GM12875 (cell line): ENCODE measurements around the gene SLC30A1.

Source experiments
- H3K4me3 ChIP-seq: one replicate; pipeline ENCODE4 v1.5.1; 2011; ENCODE audit warnings: low read depth, low read length, control low read depth
- TF ChIP-seq, protein P1 (sequence below): IDR thresholded peaks from 2 replicates; pipeline ENCODE4 v1.5.1; 2011; ENCODE audit warnings: low read depth, mild to moderate bottlenecking, control low read depth, inconsistent platforms, low read length, moderate library complexity, borderline replicate concordance; ENCODE audit not compliant: insufficient read depth

The SLC30A1 gene

DNA sequence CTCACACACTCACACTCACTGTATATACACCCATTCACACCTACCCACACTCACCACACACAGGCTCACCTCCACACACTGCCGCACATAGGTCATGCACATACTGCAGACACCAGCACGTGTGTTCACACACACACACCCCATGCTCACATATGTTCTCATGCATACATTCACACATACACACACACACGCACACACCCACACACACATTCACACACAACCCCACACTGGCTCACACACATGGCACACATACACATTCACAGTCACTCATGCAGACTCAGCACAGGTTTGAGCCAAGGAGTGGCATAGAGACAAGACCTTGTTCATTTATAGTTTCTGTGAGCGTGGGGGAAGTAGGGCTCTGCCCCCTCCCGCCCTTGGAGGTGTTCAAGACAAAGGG, 41.1 kb upstream of the SLC30A1 start:
- TF ChIP-seq, protein P1, sequence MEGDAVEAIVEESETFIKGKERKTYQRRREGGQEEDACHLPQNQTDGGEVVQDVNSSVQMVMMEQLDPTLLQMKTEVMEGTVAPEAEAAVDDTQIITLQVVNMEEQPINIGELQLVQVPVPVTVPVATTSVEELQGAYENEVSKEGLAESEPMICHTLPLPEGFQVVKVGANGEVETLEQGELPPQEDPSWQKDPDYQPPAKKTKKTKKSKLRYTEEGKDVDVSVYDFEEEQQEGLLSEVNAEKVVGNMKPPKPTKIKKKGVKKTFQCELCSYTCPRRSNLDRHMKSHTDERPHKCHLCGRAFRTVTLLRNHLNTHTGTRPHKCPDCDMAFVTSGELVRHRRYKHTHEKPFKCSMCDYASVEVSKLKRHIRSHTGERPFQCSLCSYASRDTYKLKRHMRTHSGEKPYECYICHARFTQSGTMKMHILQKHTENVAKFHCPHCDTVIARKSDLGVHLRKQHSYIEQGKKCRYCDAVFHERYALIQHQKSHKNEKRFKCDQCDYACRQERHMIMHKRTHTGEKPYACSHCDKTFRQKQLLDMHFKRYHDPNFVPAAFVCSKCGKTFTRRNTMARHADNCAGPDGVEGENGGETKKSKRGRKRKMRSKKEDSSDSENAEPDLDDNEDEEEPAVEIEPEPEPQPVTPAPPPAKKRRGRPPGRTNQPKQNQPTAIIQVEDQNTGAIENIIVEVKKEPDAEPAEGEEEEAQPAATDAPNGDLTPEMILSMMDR: no peak

DNA sequence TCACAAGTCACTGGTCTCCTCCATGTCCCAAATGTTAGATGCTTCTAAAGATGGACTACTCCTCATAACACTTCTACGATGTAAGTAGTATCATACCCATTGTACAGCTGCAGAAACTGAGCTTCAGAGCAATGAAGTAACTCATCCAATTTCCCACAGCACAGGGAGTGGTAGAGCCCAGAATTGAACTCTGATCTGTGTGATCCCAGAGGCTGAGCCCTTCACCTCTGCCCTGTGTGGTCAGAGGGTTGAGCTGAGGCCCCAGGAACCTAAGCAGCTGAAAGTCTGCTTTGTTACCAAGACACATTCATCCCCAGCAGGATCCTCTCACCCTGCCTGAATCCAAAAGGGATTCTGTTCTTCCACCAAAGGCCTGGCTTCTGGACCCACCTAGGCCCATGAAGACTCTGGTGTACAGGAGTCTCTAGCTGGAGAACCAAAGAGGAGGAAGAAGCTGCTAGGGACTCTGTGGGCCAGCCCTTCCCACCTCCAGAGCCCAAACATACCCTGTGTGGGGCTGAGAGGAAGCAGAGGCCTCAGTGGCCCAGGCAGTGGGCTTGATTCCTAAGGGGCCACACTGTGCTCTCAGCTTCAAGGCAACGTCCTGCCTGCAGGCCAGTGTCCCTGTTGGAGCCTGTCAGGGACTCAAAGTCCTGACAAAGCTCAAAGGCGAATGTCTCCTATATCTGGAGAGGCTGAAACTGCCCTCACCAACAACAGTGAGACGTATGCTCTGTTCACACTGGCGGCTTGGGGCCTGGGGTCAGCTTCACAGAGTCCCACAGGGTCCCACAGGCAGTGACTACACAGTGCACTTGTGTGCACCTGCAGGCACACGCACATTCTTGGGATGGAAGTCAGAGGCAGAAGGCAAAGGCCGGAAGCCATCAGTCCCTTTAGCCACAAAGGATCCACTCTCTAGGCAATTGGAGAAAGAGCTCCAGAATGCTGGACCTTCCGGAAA, 40.4 kb upstream of the SLC30A1 start:
- no peak overlapping the region for H3K4me3 ChIP-seq
- TF ChIP-seq, protein P1: no peak

More for the DNA sequence above, 41.1 kb upstream of the SLC30A1 start:
- no peak overlapping the region for H3K4me3 ChIP-seq

DNA sequence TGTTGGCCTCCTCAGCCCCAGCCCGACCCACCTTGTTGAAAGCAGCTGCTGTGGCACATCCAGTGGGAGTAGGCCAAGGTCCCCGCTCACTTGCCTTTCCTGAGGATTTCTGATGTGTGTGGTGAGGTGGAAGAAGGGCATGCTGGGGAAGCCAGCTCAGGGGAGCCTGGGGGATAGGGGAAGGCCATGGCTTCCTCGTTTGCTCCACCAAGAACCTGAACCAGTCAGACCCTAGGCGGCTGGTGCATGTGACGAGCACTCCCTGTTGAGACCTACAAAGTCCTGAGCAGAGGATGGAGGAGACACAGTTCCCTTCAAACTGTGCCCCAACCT, 38.0 kb upstream of the SLC30A1 start:
- TF ChIP-seq, protein P1: no peak
- no peak overlapping the region for H3K4me3 ChIP-seq

DNA sequence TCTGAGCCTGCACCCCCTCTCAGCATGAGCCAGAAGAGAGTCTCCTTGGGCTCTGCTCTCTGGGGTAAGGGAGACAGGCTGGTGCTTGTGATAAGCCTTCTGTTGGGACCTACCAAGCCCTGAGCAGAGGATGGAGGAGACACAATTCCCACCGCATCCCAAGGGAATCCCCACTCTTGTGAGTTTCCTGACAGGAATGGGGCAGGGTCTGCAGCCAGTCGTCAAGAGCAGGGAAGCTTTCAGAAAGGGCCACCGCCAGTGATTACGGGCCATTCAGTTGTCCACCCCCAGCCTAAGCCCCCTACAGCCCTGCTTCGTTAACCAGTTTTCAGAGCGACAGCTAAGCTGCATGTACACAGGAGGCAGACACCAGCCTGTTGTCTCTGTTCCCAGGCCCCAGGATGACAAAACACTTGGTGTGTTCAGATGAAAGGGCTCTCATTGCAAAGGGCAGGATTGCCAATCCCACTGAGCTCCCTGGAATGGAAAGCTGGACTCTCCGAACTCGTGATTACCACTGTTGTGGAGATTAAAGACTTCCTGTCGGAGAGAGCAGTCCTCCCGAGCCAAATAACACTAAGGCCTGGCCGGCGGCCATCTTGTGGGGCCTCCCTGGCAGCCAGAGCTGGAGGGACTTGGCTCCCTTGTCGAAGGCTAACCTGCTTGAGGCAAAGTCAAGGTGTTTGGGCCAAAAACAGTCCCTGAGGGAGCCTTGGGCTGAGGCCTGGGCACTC, 37.4 kb upstream of the SLC30A1 start:
- TF ChIP-seq, protein P1: no peak
- no peak overlapping the region for H3K4me3 ChIP-seq

DNA sequence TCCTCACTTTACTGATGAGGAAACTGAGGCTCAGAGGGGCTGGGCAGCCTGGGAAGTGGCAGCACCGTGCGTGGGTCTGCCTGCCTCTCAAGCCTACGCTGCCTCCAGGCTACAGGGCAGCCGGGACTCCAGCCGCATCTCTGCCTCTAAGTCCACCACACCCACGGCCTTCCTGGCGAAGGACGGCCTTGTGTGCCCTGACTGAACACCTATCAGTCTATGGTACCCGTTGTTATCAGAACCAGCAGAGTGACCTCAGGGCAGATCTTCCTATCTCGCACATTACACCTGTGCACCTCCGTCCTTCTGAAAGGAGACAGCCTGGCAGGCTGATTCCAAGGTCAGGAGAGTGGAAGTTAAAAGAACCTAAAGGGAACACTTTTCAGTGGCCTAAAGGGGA, 35.7 kb upstream of the SLC30A1 start:
- no peak overlapping the region for H3K4me3 ChIP-seq
- TF ChIP-seq, protein P1: no peak

DNA sequence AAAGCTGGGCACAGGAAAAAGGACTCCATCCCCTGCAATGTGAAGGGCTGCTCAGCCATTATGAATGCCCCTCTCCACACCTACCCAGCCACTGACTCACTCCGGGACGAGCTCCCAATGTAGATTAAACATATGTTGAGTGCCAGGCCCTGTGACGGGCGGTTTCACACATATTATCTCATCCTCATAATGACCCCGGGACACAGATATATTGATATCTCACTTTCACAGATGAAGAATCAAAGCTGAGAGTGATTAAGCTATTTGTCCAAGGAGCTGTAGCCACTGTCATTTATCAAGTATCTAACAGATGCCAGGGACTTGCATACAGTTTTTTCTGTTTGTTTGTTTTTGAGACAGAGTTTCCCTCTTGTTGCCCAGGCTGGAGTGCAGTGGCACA, 35.0 kb upstream of the SLC30A1 start:
- TF ChIP-seq, protein P1: no peak
- no peak overlapping the region for H3K4me3 ChIP-seq
